ENCODE measurements around the gene HILPDA.
"Not testable (repeated sequence)": the region's sequence is repeated elsewhere in the genome, so short reads cannot be mapped to it uniquely, and the experiment has no call there.

The HILPDA gene

DNA sequence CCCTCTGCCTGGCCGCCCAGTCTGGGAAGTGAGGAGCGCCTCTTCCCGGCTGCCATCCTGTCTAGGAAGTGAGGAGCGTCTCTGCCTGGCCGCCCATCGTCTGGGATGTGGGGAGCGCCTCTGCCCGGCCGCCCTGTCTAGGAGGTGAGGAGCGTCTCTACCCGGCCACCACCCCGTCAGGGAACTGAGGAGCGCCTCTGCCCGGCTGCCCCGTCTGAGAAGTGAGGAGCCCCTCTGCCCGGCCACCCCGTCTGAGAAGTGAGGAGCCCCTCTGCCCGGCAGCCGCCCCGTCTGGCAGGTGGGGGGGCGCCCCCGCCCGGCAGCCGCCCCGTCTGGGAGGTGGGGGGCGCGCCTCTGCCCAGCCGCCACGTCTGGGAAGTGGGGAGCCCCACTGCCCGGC lies 7.7 kb downstream of the HILPDA start:
- DNase-seq (ENCODE audit: low read depth): not testable (repeated sequence)

DNA sequence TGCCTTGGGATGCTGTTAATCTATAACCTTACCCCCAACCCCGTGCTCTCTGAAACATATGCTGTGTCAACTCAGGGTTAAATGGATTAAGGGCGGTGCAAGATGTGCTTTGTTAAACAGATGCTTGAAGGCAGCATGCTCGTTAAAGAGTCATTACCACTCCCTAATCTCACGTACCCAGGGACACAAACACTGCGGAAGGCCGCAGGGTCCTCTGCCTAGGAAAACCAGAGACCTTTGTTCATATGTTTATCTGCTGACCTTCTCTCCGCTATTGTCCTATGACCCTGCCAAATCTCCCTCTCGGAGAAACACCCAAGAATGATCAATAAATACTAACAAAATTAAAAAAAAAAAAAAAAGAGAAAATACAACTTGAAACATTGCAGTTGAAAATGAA lies 8.3 kb downstream of the HILPDA start:
- DNase-seq (ENCODE audit: low read depth): not testable (repeated sequence)

DNA sequence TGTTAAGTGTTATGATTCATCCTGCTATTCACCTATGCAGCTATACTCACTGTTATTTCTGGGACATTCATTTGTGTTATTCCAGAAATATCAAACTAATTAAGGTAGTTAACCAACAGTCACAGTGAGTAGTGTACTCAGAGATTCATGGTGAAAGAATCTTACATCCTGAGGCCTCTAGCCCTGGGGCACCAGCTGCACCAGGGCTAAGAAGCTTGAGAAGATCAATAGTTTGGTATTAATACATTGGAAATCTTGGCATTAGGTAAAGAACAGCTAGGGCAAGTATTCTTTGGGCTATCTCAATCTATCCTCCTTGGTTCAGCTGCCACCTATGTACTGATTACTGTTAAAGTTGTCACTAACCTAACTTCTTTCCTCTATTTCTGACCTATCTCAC lies 11.2 kb downstream of the HILPDA start:
- not testable (repeated sequence) for DNase-seq (ENCODE audit: low read depth)

DNA sequence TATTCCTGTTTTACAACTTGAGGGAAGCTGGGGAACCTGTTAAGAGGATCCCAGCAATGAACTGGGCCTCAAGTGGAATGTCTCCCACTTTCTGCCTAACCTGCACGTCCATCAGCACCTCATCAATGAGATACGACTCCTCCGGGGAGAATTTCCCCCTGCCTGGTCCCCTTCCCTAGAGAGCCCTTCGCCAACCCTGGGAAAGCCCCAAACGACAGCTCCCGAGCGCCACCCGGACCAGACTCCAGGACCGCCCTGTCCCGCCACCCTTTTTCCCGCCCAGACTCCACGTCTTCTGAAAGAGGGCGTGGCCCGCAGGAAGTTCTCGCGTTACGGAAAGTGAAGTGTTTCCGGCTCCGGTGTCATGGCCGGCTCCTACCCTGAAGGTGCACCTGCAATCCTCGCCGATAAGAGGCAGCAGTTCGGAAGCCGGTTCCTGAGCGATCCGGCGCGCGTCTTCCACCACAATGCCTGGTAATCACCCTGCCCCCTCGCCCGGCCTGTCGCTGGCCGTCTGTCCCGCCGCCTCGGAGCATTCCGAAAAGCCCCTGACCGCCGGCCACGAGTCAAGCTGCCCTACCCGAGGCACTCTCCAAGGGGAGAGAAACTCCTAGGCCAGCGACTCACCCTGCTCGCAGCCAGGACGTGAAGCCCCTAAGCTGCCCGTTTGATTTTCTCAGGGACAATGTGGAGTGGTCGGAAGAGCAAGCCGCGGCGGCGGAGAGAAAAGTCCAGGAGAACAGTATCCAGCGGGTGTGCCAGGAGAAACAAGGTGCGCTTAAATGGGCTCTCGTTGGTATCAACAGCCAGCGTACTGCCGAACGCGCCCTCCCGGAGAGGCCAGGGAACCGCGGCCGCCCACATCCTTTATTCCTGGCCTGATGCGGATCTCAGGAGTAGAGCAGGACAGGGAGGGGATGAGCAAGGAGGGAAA lies 21.0 kb downstream of the HILPDA start, which contains the start of gene METTL2B:
METTL2B (plus strand) TSS at position 347 of the 934 bp plus-strand sequence; CDS start at position 365, 18 bp downstream.
- peak; percentile 75 for DNase-seq (ENCODE audit: low read depth)

DNA sequence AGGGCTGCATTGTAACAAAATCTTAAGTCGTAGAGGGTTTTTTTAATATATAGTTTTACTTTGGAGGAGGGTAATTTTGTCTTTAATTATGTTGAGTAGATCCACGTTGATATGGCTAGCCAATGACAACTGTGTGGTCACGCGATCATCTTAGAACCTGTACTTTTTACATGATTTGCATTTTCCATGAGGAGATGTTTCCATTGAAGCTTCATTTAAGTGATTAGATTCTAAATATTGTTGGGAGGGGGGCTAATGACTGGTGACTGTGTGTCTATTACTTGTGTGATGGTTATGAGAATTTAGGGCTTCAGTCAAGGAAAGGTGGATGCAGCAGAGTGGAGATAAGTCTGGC lies 21.6 kb downstream of the HILPDA start:
- not testable (repeated sequence) for DNase-seq (ENCODE audit: low read depth)

DNA sequence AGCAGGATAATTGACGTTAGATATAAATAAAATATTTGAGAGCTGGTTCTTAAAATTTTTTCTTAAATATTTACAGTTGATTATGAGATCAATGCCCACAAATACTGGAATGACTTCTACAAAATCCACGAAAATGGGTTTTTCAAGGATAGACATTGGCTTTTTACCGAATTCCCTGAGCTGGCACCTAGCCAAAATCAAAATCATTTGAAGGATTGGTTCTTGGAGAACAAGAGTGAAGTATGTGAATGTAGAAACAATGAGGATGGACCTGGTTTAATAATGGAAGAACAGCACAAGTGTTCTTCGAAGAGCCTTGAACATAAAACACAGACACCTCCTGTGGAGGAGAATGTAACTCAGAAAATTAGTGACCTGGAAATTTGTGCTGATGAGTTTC lies 23.4 kb downstream of the HILPDA start:
- not testable (repeated sequence) for DNase-seq (ENCODE audit: low read depth)

DNA sequence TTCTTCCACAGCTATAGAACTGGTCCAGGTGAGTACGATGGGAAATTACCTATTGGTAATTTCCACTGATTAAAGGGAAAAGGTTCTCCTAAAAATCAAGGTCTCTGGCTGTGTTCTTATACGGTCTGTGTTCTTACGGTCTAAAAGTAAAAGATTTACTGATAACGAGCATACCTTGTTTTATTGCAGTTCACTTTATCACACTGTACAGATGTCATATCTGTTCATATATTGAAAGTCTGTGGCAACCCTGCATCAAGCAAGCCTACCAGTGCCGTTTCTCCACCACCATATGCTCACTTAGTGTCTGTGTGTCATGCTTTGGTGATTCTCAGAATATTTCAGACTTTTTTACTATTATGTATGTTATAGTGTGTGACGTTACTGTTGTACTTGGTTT lies 32.5 kb downstream of the HILPDA start:
- DNase-seq (ENCODE audit: low read depth): not testable (repeated sequence)

DNA sequence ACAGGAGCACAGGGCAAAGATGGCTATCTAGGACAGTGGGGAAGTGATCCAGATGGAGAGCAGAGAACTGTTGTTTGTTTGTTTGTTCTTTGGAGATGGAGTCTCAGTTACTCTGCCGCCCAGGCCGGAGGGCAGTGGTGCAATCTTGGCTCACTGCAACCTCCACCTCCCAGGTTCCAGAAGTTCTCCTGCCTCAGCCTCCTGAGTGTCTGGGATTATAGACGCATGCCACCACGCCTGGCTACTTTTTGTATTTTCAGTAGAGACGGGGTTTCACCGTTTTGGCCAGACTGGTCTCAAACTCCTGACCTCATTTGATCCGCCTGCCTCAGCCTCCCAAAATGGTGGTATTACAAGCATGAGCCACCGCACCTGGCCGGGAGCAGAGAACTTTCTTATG lies 41.7 kb downstream of the HILPDA start:
- no peak for DNase-seq (ENCODE audit: low read depth)

DNA sequence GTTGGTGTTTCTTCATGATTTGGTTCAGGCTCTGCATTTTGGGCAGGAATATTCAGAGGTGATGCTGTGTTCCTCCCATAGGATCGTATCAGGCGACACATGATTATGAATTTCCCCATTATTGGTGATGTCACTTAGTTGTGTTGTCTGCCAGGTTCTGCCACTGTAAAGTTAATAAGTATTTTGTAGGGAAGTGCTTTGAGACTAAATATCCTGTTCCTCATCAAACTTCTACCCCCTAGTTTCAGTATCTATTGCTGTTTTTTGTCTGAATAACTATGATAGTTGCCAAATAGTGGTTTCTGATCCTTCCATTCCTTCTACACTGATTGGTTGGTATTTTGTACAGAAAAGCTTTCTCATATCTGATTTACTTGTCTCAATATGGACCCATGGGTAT lies 49.7 kb downstream of the HILPDA start:
- not testable (repeated sequence) for DNase-seq (ENCODE audit: low read depth)

DNA sequence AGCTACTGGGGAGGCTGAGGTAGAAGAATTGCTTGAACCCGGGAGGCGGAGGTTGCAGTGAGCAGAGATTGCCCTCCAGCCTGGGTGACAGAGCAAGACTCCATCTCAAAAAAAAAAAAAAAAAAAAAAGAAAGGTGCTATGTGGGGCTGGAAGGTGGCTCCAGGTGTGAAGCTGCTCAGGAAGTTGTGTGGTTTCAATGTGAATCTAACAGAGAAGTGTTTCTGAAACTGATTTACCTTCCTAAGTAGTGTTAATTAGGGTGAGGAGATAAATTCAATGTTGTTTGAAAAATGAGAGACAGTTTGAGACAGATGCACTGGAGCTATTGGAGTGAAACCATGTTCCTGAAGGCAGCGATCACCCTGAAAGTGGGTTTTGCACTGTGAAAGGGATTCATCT lies 51.1 kb downstream of the HILPDA start:
- not testable (repeated sequence) for DNase-seq (ENCODE audit: low read depth)

DNA sequence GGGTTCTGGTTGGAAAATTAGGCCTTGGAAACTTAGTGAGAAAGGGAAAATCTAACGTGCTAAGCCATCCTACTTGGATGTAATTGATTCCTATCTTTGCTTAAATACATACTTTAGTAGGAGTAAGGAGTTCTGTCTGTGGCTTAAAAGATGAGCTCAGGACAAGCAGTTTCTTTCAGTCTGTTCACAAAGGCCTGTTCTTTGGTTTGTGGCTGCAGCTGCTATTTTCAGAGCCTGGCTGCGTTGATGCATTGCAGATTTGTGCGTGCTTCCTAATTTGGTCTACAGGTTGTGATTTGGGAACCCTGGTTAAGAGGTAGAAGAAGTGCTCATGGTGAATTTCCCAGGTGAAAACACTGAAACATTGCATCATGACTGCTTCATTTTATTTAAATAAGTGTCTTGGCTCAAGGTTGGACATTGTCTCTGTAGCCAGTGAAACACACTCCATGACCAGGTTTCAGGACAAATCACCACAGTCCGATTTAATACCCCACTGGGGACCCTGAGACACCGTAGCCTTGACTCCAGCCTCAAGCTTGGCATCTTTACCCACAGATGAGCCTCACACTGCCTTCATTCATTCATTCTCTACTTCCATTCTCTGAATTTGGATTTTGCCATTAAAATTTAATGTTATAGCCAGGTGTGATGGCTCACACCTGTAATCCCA lies 51.8 kb downstream of the HILPDA start:
- DNase-seq (ENCODE audit: low read depth): not testable (repeated sequence)
